Immature natural killer cell (primary cell): ENCODE data around the gene TLR4. TPM values are rescaled to one million over a fixed set of nuclear protein-coding genes. Genes with fewer than 3 reads are reported as not detected.

Experiments used
- DNase-seq, 3 donors: peaks; one replicate each; pipeline ENCODE4 v3.0.0; 2022; ENCODE audit warnings: mixed read lengths in 1 of 3
- H3K27ac Mint-ChIP-seq, 6 donors: one replicate each; pipeline ENCODE4 v1.8.0; 2020; ENCODE audit warnings: mixed read lengths in 6 of 6, mild to moderate bottlenecking in 5 of 6, inconsistent platforms in 4 of 6, moderate library complexity in 3 of 6
- H3K27me3 Mint-ChIP-seq, 3 donors: one replicate each; pipeline ENCODE4 v1.8.0; 2020 to 2021; ENCODE audit warnings: low read depth in 3 of 3, mild to moderate bottlenecking in 3 of 3, mixed read lengths in 3 of 3, moderate library complexity in 3 of 3, inconsistent platforms in 1 of 3
- H3K36me3 Mint-ChIP-seq, 3 donors: one replicate each; pipeline ENCODE4 v1.8.0; 2020; ENCODE audit warnings: mixed read lengths in 3 of 3, inconsistent platforms in 2 of 3, mild to moderate bottlenecking in 2 of 3
- H3K4me1 Mint-ChIP-seq, 2 donors: one replicate each; pipeline ENCODE4 v1.8.0; 2020; ENCODE audit warnings: inconsistent platforms in 2 of 2, mild to moderate bottlenecking in 2 of 2, mixed read lengths in 2 of 2, moderate library complexity in 1 of 2
- H3K4me3 Mint-ChIP-seq, 5 donors: one replicate each; pipeline ENCODE4 v1.8.0; 2020; ENCODE audit warnings: mild to moderate bottlenecking in 5 of 5, mixed read lengths in 5 of 5, inconsistent platforms in 3 of 5, moderate library complexity in 3 of 5
- H3K9me3 Mint-ChIP-seq, 6 donors: one replicate each; pipeline ENCODE4 v1.8.0; 2020; ENCODE audit warnings: mild to moderate bottlenecking in 6 of 6, mixed read lengths in 6 of 6, inconsistent platforms in 4 of 6, moderate library complexity in 3 of 6
- polyA plus RNA-seq, 3 donors: library from polyadenylated mRNA; unstranded; fragments of 300-500 nt; fragmentation: Illumina TruSeq; gene quantifications; one replicate each; pipeline ENCODE4 v1.2.3, GENCODE V29; 2021

The TLR4 gene
- polyA plus RNA-seq, 3 donors from 2014 or later = 0.15 to 1.4 (median 0.62) TPM

- DNase-seq = no peak
- peaks cover 3 to 16% (median 4%) of the 10 kb centered on the region in 3 donors for H3K27me3 Mint-ChIP-seq
- no peaks in the 10 kb centered on the region for H3K36me3 Mint-ChIP-seq
- no peak overlapping the region for H3K4me3 Mint-ChIP-seq
- peaks cover 0 to 5% (median 0%) of the 10 kb centered on the region in 6 donors for H3K9me3 Mint-ChIP-seq
- no peaks in the 10 kb centered on the region for H3K4me1 Mint-ChIP-seq
- H3K27ac Mint-ChIP-seq = no peak overlapping the region
These were observed 68.8 kb downstream of the TLR4 start for GRCh38 chr9:117772960-117773359.
